SK-N-SH (cell line): ENCODE data around the gene BORCS6. TPM values are rescaled to one million over a fixed set of nuclear protein-coding genes. Genes with fewer than 3 reads are reported as not detected.

Experiments
- CTCF ChIA-PET: fragments of 300-600, 350-600 bp; formaldehyde crosslinking; extraction: SDS; loops from one replicate; lab custom pipeline; 2021; lab: Yijun Ruan, JAX
- POLR2A ChIA-PET: fragments of 350-600 bp; sonication (Branson Sonifier 250); formaldehyde crosslinking; extraction: SDS; loops from one replicate; lab custom pipeline; 2020; ENCODE audit warnings: antibody characterized with exemption, inconsistent platforms; lab: Yijun Ruan, JAX
- DNase-seq: peaks from one replicate; pipeline ENCODE4 v3.0.0; 2012
- H2AFZ ChIP-seq: fragments of 200-600 bp; sonication (generic); 2 replicates; pipeline ENCODE4 v1.8.1; 2016; ENCODE audit warnings: antibody characterized with exemption, mild to moderate bottlenecking, low read depth
- H3F3A ChIP-seq: fragments of 200-600 bp; sonication (generic); replicated peaks from 2 replicates; pipeline ENCODE3; 2016; ENCODE audit warnings: antibody characterized with exemption, mild to moderate bottlenecking; ENCODE audit not compliant: insufficient read depth
- H3K27ac ChIP-seq, 2 experiments: fragments of 200-500 bp in 1 of 2; fragments of 200-600 bp in 1 of 2; sonication (Bioruptor generic) in 1 of 2; sonication (generic), shearing (Covaris generic) in 1 of 2; 2 replicates each; pipeline versions ENCODE4 v1.5.1 to v1.6.1; 2014 to 2016; ENCODE audit warnings: low read depth in 2 of 2, inconsistent platforms in 1 of 2, low read length in 1 of 2, mild to moderate bottlenecking in 1 of 2, mixed read lengths in 1 of 2
- H3K27me3 ChIP-seq: fragments of 200-600 bp; sonication (generic), shearing (Covaris generic); 2 replicates; pipeline ENCODE4 v1.6.1; 2016; ENCODE audit warnings: mixed run types; ENCODE audit not compliant: insufficient read depth
- H3K36me3 ChIP-seq, 2 experiments: fragments of 200-500 bp in 1 of 2; fragments of 200-600 bp in 1 of 2; sonication (Bioruptor generic) in 1 of 2; sonication (generic) in 1 of 2; replicated peaks in 1 of 2; 2 replicates each; pipeline versions ENCODE3 to v1.5.1; 2014 to 2016; ENCODE audit warnings: low read length in 1 of 2, mild to moderate bottlenecking in 1 of 2; ENCODE audit not compliant: insufficient read depth in 2 of 2, control insufficient read depth in 1 of 2
- H3K4me1 ChIP-seq, 2 experiments: fragments of 200-500 bp in 1 of 2; fragments of 200-600 bp in 1 of 2; sonication (Bioruptor generic) in 1 of 2; sonication (generic), shearing (Covaris generic) in 1 of 2; 2 replicates each; pipeline versions ENCODE4 v1.5.1 to v1.6.1; 2014 to 2016; ENCODE audit warnings: low read depth in 1 of 2, low read length in 1 of 2, mixed run types in 1 of 2; ENCODE audit not compliant: insufficient read depth in 2 of 2, control insufficient read depth in 1 of 2
- H3K4me2 ChIP-seq: fragments of 200-600 bp; sonication (generic), shearing (Covaris generic); 2 replicates; pipeline ENCODE4 v1.6.1; 2017; ENCODE audit warnings: mixed run types
- H3K4me3 ChIP-seq, 2 experiments: fragments of 200-500 bp in 1 of 2; fragments of 200-600 bp in 1 of 2; sonication (Bioruptor generic) in 1 of 2; sonication (generic), shearing (Covaris generic) in 1 of 2; 2 replicates each; pipeline versions ENCODE4 v1.5.1 to v1.8.1; 2014 to 2016; ENCODE audit warnings: low read depth in 2 of 2, inconsistent platforms in 1 of 2, low read length in 1 of 2, mild to moderate bottlenecking in 1 of 2, mixed read lengths in 1 of 2, moderate library complexity in 1 of 2
- H3K79me2 ChIP-seq: fragments of 200-600 bp; sonication (generic); 2 replicates; pipeline ENCODE4 v1.8.1; 2017; ENCODE audit warnings: mild to moderate bottlenecking; ENCODE audit not compliant: insufficient read depth
- H3K9ac ChIP-seq: fragments of 200-600 bp; sonication (generic); 2 replicates; pipeline ENCODE4 v1.6.1; 2017; ENCODE audit warnings: mixed run types
- H3K9me2 ChIP-seq: fragments of 200-600 bp; sonication (generic); 2 replicates; pipeline ENCODE4 v1.6.1; 2017; ENCODE audit warnings: mixed run types
- H3K9me3 ChIP-seq: fragments of 200-600 bp; sonication (generic); 2 replicates; pipeline ENCODE4 v1.6.1; 2017; ENCODE audit warnings: mixed run types, mild to moderate bottlenecking, moderate library complexity
- H4K20me1 ChIP-seq: fragments of 200-600 bp; sonication (generic); 2 replicates; pipeline ENCODE4 v1.6.1; 2017; ENCODE audit warnings: mild to moderate bottlenecking, mixed run types; ENCODE audit not compliant: insufficient read depth
- ELF1 ChIP-seq: IDR thresholded peaks from 2 replicates; pipeline ENCODE4 v1.4.0; 2012
- EZH2phosphoT487 ChIP-seq: fragments of 200-600 bp; sonication (generic); IDR thresholded peaks from 2 replicates; pipeline ENCODE4 v1.6.1; 2017; ENCODE audit warnings: low read depth, mixed run types, mild to moderate bottlenecking, antibody characterized with exemption, moderate library complexity, borderline replicate concordance
- FOXJ3 ChIP-seq: sonication (generic); formaldehyde crosslinking; IDR thresholded peaks from 2 replicates; pipeline ENCODE4 v1.5.1; 2020; ENCODE audit warnings: mild to moderate bottlenecking, missing genetic modification reagents
- MEF2A ChIP-seq: IDR thresholded peaks from 2 replicates; pipeline ENCODE4 v1.4.0; 2012; ENCODE audit warnings: low read depth, borderline replicate concordance
- NFIC ChIP-seq: IDR thresholded peaks from 2 replicates; pipeline ENCODE4 v1.4.0; 2012; ENCODE audit warnings: borderline replicate concordance
- RFX5 ChIP-seq: IDR thresholded peaks from 2 replicates; pipeline ENCODE4 v1.6.1; 2012; ENCODE audit warnings: mild to moderate bottlenecking, improper control_type of control experiment, low read length
- TCF12 ChIP-seq: IDR thresholded peaks from 2 replicates; pipeline ENCODE4 v1.4.0; 2012
- WGBS: methylation state at CpG from one replicate; pipeline ENCODE4 v1.1.6; 2017; ENCODE audit warnings: low lambda C conversion rate; 5-methylcytosine and 5-hydroxymethylcytosine counted together
- polyA plus RNA-seq, 3 experiments: library from polyadenylated mRNA; depleted of rRNA; stranded (reverse); fragments of >200 nt; gene quantifications; 2 replicates each; pipeline ENCODE4 v1.2.3, GENCODE V29; 2012
- TF ChIP-seq, protein P1 (sequence below): fragments of 200-600 bp; sonication (generic); IDR thresholded peaks from 2 replicates; pipeline ENCODE4 v1.6.1; 2017; ENCODE audit warnings: antibody characterized with exemption, mild to moderate bottlenecking, moderate library complexity
- TF ChIP-seq, protein P2 (sequence below): IDR thresholded peaks from 2 replicates; pipeline ENCODE4 v1.4.0; 2012; ENCODE audit warnings: low read depth, borderline replicate concordance
- TF ChIP-seq, protein P3 (sequence below): fragments of 150-350 bp; IDR thresholded peaks from 2 replicates; pipeline ENCODE4 v1.6.1; 2017; ENCODE audit warnings: antibody characterized with exemption, low read length, low read depth, borderline replicate concordance

BORCS6 gene
- polyA plus RNA-seq, 1 of the 3 experiments (the other 2 are of a cell fraction) = 4.3 TPM

DNA sequence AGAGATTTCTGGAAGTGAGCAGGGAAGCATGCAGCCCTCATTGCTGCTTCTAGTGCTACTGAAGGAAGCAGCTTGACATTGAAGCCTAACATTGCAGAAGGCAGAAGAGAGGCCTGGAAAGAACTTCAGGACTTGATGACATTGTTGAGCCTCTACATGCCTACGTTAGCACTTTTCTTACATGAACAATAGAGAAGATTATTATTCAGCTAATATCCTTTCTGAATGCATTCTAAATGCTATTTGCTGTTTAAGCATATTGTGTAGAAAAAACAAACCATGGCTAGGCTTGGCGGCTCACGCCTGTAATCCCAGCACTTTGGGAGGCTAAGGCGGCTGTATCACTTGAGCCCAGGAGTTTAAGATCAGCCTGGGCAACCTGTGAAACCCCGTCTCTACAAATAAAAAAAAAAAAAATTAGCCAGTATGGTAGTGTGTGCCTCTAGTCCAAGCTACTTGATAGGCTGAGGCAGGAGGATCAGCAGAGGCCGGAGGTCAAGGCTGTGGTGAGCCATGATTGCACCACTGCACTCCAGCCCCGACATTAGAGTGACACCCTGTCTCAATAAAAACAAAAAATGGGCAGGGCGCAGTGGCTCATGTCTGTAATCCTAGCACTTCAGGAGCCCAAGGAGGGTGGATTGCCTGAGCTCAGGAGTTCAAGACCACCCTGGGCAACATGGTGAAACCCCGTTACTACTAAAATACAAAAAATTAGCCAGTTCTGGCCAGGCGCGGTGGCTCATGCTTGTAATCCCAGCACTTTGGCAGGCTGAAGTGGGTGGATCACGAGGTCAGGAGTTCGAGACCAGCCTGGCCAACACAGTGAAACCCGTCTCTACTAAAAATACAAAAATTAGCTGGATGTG, 22.6 kb upstream of the BORCS6 start:
- Histone ChIP-seq H3F3A (peaks cover 24% of the 10 kb centered on the region), H4K20me1 (no peaks in the 10 kb centered on the region; the same call in 1 of the 2 replicates), H3K79me2 (peaks cover 29% of the 10 kb centered on the region), H3K4me2 (no peak overlapping the region), H3K9ac (no peak overlapping the region), H3K9me2 (no peaks in the 10 kb centered on the region), H3K27ac (no peak overlapping the region), H3K36me3 (no peaks in the 10 kb centered on the region), H2AFZ (no peak overlapping the region), H3K9me3 (no peaks in the 10 kb centered on the region), H3K4me3 (no peak overlapping the region), H3K27me3 (no peaks in the 10 kb centered on the region), H3K4me1 (peaks cover 0 to 9% of the 10 kb centered on the region in 2 experiments; a peak in 1 of 4 replicates)
- TF ChIP-seq, protein P1, sequence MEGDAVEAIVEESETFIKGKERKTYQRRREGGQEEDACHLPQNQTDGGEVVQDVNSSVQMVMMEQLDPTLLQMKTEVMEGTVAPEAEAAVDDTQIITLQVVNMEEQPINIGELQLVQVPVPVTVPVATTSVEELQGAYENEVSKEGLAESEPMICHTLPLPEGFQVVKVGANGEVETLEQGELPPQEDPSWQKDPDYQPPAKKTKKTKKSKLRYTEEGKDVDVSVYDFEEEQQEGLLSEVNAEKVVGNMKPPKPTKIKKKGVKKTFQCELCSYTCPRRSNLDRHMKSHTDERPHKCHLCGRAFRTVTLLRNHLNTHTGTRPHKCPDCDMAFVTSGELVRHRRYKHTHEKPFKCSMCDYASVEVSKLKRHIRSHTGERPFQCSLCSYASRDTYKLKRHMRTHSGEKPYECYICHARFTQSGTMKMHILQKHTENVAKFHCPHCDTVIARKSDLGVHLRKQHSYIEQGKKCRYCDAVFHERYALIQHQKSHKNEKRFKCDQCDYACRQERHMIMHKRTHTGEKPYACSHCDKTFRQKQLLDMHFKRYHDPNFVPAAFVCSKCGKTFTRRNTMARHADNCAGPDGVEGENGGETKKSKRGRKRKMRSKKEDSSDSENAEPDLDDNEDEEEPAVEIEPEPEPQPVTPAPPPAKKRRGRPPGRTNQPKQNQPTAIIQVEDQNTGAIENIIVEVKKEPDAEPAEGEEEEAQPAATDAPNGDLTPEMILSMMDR = no peak
- no peak for TF ChIP-seq NFIC
- no peak for TF ChIP-seq TCF12
- no peak for TF ChIP-seq ELF1
- TF ChIP-seq EZH2phosphoT487 = no peak
- TF ChIP-seq RFX5 = no peak
- TF ChIP-seq, protein P2, sequence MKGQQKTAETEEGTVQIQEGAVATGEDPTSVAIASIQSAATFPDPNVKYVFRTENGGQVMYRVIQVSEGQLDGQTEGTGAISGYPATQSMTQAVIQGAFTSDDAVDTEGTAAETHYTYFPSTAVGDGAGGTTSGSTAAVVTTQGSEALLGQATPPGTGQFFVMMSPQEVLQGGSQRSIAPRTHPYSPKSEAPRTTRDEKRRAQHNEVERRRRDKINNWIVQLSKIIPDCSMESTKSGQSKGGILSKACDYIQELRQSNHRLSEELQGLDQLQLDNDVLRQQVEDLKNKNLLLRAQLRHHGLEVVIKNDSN = no peak
- TF ChIP-seq MEF2A = no peak
- no peak for TF ChIP-seq FOXJ3
- TF ChIP-seq, protein P3, sequence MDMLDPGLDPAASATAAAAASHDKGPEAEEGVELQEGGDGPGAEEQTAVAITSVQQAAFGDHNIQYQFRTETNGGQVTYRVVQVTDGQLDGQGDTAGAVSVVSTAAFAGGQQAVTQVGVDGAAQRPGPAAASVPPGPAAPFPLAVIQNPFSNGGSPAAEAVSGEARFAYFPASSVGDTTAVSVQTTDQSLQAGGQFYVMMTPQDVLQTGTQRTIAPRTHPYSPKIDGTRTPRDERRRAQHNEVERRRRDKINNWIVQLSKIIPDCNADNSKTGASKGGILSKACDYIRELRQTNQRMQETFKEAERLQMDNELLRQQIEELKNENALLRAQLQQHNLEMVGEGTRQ = no peak
- no peak for DNase-seq
- WGBS = 87% methylated on average over 14 of the region's 14 CpGs
- ChIA-PET POLR2A (interaction anchor here (0.6 to 4.6 kb wide), 2 partner anchors 9 to 21 kb away, joined by 3 to 22 read pairs; partner anchors contain the start of gene BORCS6), CTCF (interaction anchor here (0.6 to 2.0 kb wide), 5 partner anchors 9 to 996 kb away, joined by 3 to 7 read pairs (median 5); no protein-coding TSS in a partner anchor)
